ENCODE data around the gene ANKS6.

DNA sequence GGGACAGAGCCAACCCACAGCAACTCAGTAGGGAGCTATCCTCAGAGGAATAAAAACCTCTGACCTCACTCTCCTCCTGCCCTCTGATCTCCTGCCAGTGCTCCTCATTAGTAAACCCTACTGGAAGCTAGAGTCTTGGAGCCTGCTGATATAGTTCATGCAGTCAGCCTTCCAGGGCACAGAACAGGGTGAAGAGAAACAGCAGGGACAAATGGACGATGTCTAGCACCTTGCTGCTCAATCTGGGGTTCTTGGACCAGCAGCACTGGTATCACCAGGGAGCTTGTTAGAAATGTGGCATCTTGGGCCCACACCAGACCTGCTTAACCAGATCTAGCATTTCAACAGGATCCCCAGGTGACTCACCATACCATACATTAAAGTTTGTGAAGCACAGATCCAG lies 5.6 kb upstream of the ANKS6 start:
- TF ChIP-seq, protein P1, sequence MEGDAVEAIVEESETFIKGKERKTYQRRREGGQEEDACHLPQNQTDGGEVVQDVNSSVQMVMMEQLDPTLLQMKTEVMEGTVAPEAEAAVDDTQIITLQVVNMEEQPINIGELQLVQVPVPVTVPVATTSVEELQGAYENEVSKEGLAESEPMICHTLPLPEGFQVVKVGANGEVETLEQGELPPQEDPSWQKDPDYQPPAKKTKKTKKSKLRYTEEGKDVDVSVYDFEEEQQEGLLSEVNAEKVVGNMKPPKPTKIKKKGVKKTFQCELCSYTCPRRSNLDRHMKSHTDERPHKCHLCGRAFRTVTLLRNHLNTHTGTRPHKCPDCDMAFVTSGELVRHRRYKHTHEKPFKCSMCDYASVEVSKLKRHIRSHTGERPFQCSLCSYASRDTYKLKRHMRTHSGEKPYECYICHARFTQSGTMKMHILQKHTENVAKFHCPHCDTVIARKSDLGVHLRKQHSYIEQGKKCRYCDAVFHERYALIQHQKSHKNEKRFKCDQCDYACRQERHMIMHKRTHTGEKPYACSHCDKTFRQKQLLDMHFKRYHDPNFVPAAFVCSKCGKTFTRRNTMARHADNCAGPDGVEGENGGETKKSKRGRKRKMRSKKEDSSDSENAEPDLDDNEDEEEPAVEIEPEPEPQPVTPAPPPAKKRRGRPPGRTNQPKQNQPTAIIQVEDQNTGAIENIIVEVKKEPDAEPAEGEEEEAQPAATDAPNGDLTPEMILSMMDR (IDR thresholded peaks at IDR 0.05): no peak
- no peak for TF ChIP-seq POLR2A (IDR thresholded peaks at IDR 0.05)

All from esophagus squamous epithelium (tissue), 4 donors.